GM12878 (cell line): ENCODE results near the gene PIAS2. TPM values are rescaled to one million over a fixed set of nuclear protein-coding genes. Genes with fewer than 3 reads are reported as not detected.

Experiments used
- BCLAF1 ChIP-seq: fragments of 450-650 bp; IDR thresholded peaks from 2 replicates; pipeline ENCODE4 v1.6.1; 2017; ENCODE audit warnings: antibody characterized with exemption, mild to moderate bottlenecking, moderate library complexity
- DPF2 ChIP-seq: fragments of 450-650 bp; IDR thresholded peaks from 2 replicates; pipeline ENCODE4 v1.6.1; 2017; ENCODE audit warnings: mild to moderate bottlenecking
- E4F1 ChIP-seq: fragments of 450-650 bp; IDR thresholded peaks from 2 replicates; pipeline ENCODE4 v1.6.1; 2018; ENCODE audit warnings: borderline replicate concordance, mild to moderate bottlenecking; ENCODE audit not compliant: partially characterized antibody
- EGR1 ChIP-seq, 2 experiments: IDR thresholded peaks; 1 replicate in 1 of 2; 2 replicates in 1 of 2; pipeline ENCODE4 v1.6.1; 2011 to 2012; ENCODE audit warnings: low read depth in 2 of 2, low read length in 2 of 2, borderline replicate concordance in 1 of 2, mild to moderate bottlenecking in 1 of 2, moderate library complexity in 1 of 2
- KLF5 ChIP-seq: fragments of 450-650 bp; IDR thresholded peaks from 2 replicates; pipeline ENCODE4 v1.6.1; 2014; ENCODE audit warnings: mild to moderate bottlenecking; ENCODE audit not compliant: partially characterized antibody
- MYC ChIP-seq: IDR thresholded peaks from 2 replicates; pipeline ENCODE4 v1.6.1; 2011; ENCODE audit warnings: mild to moderate bottlenecking, low read length, moderate library complexity, inconsistent platforms; ENCODE audit not compliant: insufficient read depth, insufficient replicate concordance, insufficient read length, severe bottlenecking
- NFIC ChIP-seq: IDR thresholded peaks from 2 replicates; pipeline ENCODE4 v1.6.1; 2012; ENCODE audit warnings: low read depth, mild to moderate bottlenecking, inconsistent platforms, low read length, moderate library complexity
- NKRF ChIP-seq: fragments of 450-650 bp; conservative IDR thresholded peaks from 2 replicates; pipeline ENCODE4 v1.6.1; 2017; ENCODE audit warnings: mild to moderate bottlenecking, moderate library complexity
- PAX8 ChIP-seq: fragments of 450-650 bp; IDR thresholded peaks from 2 replicates; pipeline ENCODE4 v1.6.1; 2017; ENCODE audit warnings: mild to moderate bottlenecking, moderate library complexity
- PML ChIP-seq: IDR thresholded peaks from 2 replicates; pipeline ENCODE4 v1.6.1; 2012; ENCODE audit warnings: low read length, inconsistent platforms
- PRDM15 ChIP-seq: fragments of 450-650 bp; formaldehyde crosslinking; IDR thresholded peaks from 2 replicates; pipeline ENCODE4 v1.4.0; 2020; ENCODE audit warnings: mild to moderate bottlenecking, moderate library complexity
- REST ChIP-seq: IDR thresholded peaks from 2 replicates; pipeline ENCODE4 v1.6.1; 2012; ENCODE audit warnings: mild to moderate bottlenecking, low read depth, low read length
- polyA plus RNA-seq, 11 experiments: library from polyadenylated mRNA; depleted of rRNA in 4 of 11; unstranded in 6 of 11; stranded (reverse) in 5 of 11; fragments of >200 nt; fragmentation: Nextera tagmentation in 4 of 11; fragmentation: Illumina TruSeq in 1 of 11; extraction: Ambion mirVana in 4 of 11; extraction: Trizol in 1 of 11; gene quantifications; 1 replicate in 1 of 11; 2 replicates in 10 of 11; pipeline versions ENCODE4 v1.2.1 to v1.2.3, GENCODE V29; 2011 to 2016; ENCODE audit warnings: inconsistent platforms in 2 of 11, missing spikeins in 2 of 11, low read depth in 1 of 11
- total RNA-seq, 4 experiments: library from RNA; depleted of rRNA in 3 of 4; stranded (reverse); fragments of >200 nt in 3 of 4; fragmentation: Illumina TruSeq in 1 of 4; extraction: Trizol in 1 of 4; gene quantifications; 2 replicates each; pipeline versions ENCODE4 v1.2.1 to v1.2.3, GENCODE V29; 2013 to 2021

Gene PIAS2
- total and polyA plus RNA-seq, 10 of the 15 experiments (the other 5 are each of a cell fraction or from before 2014, with no cell fraction given): 4.0 to 31.8 (median 22.4) TPM

- TF ChIP-seq REST: 0 out of 2 replicates have a peak, but pooled peaks have one; percentile 25
- 0 out of 2 replicates have a peak, but pooled peaks have one; percentile 60 for TF ChIP-seq BCLAF1
- peak; percentile 22 to 75 for TF ChIP-seq EGR1 (IDR thresholded peaks at IDR 0.05; ENCODE audit: borderline replicate concordance in 1 of 2, low read depth in 2 of 2, low read length in 2 of 2)
- no peak for TF ChIP-seq PML
- no peak for TF ChIP-seq KLF5
- peak; percentile 74 for TF ChIP-seq NKRF
- no peak for TF ChIP-seq E4F1
- no peak for TF ChIP-seq MYC
- TF ChIP-seq DPF2: peak; percentile 90
- TF ChIP-seq PAX8: no peak
- no peak for TF ChIP-seq NFIC
- no peak for TF ChIP-seq PRDM15 (CRISPR knock-in tag)
These were observed at the start of gene PIAS2, which contains the start of gene KATNAL2 (continued) for GRCh38 chr18:46917108-46917802.
